Fibroblast of peridontal ligament (primary cell): ENCODE results near the gene CD47.

Source experiments
- DNase-seq: peaks from one replicate; pipeline ENCODE4 v3.0.0-alpha.2; 2010; ENCODE audit errors: extremely low read depth

The CD47 gene

GRCh38 chr3:108117241-108117775, 26.5 kb upstream of the CD47 start:
- DNase-seq = peak; percentile 6

GRCh38 chr3:108114423-108115065, 23.7 kb upstream of the CD47 start:
- no peak for DNase-seq

GRCh38 chr3:108113975-108114374, 23.1 kb upstream of the CD47 start:
- no peak for DNase-seq

DNA sequence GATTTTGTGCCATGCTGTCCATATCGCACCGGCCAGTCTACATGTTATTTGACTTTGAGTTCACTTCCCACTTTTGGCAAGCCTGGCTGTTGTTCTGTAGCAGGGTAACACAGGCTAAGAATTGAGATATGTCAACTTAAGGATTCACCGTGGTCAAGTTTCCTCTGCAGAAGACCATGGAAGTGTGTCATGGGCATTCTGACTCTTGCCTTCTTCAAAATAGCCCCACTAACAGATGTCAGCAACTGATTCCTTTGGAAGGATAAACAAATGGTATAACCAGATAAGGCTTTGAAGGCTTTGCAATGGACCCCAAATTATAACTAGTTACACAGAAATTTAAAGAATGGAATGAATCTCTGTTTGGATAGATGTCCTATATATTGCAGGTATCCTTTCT, 20.1 kb upstream of the CD47 start:
- no peak for DNase-seq

DNA sequence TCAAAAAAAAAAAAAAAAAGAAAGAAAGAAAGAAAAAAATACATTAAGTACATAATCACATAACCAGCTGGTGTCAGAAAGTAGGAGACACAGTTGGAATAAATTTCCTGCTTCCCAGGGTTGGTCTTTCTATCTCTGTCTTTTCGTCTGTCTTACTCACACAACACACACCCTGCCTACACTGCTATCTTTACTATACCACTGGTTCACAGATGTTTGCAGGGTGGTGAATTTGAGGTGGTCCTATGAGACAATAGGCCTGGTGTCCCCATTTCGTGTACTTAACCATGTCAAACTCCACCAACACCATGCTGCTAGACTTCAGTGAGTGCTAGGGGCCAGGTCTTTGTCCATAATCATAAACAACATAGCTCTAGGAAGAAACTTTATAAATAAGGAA, 17.6 kb upstream of the CD47 start:
- DNase-seq = no peak

DNA sequence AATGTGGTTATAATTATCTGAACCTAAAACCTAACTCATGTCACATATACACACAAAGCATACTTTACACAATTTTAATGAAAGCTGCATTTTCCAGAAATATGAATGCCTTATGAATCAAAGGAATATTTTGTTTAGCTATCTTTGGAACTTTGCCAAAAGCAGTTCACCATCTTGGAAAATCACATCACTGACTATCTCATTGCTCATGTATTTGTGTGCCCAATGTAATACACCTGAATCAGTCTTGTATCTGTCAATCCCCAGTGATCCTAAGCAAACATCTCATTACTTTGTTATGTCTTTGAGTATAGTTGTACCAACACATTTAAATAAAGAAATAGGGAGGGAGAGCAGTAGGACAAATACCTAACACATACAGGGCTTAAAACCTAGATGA, 15.6 kb upstream of the CD47 start:
- DNase-seq = peak; percentile 21

GRCh38 chr3:108106031-108106430, 15.2 kb upstream of the CD47 start:
- DNase-seq = peak; percentile 70

DNA sequence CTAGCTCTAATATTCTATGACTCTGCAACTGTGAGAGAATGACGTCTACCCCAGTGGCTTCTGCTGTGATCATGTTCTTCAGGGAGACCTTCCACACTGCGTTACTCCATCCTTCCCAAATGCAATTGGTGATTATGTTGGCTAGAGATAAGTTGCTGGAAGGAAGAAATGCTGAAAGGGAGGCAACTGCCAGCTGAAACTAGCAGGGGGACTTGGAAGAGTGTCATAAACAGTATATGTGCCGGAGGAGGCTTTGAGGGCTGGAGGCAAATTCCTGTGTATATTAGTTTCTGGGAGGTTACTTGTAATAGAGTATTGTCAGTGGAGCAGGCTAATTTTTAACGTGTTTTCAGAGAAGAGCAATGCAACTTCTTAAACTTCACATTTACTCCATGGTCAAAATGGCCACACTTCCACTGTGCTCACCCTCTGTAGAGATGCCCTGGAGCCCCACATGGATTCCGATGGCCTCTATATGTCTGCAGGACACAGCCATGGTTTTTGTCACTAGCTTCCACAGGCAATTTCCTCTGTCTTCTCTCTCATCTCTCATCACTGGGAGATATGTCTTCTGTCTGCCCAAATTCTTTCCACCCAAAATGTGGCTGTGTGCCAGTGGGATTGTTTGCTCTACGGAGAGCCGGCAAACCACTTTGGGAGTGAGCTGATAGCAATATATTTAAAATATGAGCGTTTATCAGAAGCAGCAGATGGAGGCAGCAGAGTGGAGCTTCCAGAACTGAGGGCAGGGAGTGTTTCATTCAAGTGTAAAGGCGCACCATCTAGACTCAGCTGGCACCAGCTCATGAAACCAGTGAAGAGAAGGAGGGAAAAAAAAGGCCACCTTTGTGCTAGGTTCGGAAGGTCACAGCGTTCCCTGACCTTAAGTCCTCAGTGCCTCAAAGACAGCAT, 13.3 kb upstream of the CD47 start:
- peak; percentile 56 for DNase-seq

DNA sequence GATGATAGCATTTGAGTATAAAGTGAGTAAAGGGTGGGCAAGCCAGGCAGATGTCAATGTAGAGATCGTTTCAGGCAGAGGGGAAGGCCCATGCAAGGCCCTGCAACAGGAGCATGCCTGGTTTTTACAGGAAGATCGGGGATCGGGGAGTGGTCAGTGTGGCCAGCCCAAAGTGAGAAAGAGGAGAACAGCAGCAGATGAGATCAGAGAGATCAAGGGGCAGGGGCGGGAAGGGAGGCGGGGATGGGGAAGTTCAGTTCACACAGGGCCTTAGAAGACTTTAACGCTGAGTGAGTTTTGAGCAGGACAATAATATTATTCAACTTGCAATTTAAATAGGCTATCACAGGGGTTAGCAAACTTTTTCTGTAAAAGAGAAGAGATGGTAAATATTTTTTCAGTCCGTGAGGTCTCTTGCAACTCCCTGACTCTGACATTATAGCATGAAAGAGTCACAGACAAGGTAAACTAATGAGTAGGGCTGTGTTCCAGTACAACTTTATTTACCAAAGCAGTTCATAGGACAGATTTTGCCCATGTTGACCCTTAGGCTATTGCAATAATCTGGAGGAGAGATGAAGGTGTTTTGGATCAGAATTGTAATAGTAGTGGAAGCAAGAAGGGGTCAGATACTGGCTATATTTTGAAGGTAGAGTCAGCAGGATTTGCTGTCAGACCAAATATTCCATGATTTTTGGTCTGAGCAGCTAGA, 12.4 kb upstream of the CD47 start:
- no peak for DNase-seq

GRCh38 chr3:108102420-108103039, 11.7 kb upstream of the CD47 start:
- DNase-seq = no peak

DNA sequence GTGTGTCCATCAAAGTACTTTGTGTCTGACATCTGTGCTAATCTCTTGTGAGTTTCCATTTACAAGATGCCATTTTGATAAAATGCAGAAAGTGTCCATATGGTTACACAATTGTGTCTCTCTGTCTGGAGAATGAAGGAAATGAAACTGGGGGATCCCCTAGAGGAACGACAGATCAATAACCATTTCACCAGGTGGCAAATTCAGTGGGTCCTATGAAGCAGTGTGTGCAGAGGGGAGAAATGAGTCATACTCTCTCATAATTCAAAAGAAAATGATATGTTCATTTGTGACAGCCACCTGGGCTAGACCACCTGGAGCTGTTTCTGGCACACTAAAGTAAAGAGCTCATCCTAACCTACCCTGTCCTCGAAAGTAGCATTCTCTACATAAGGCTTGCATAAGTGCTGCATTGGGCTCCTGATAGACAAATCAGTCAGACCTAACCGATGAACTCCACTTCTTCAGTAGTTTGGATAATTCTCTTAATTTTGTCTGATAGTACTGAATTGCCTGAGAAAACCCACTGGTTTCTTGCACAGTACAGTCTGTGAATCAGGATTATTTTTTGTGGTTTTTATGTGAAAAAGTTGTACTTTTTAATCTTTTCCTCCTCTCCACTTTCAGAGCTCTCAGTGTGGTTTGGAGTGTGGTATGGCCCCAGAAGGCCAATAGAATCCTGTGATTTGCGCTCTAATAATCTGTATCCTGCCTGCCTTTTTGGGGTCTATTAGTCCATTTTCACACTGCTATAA, 10.3 kb upstream of the CD47 start:
- no peak for DNase-seq

- DNase-seq = no peak
Observed at GRCh38 chr3:108099679-108100428, 9.0 kb upstream of the CD47 start.

DNA sequence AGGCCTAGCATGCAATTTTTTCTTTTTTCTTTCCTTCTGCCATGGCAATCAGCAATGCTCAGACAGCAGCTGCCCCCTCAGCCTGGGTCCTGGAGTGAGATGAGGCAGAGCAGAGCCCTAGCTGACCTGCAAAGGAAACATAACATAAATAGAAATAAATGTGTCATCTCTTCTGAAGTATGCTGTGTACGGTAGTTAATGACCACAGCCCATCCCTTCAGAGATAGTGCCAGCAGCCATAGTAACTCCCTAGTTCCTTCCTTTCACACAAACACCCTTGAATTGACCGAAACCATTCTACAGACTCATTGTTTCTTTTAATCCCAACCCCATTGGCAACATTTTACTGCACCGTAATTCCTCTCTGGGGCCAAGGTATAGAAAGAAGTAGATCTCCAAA, 8.4 kb upstream of the CD47 start:
- no peak for DNase-seq

- DNase-seq = no peak
Observed at GRCh38 chr3:108098003-108098370, 7.2 kb upstream of the CD47 start.

- DNase-seq = no peak
Observed at GRCh38 chr3:108097322-108098002, 6.6 kb upstream of the CD47 start.

- DNase-seq = no peak
Observed at GRCh38 chr3:108096532-108097321, 5.9 kb upstream of the CD47 start.

DNA sequence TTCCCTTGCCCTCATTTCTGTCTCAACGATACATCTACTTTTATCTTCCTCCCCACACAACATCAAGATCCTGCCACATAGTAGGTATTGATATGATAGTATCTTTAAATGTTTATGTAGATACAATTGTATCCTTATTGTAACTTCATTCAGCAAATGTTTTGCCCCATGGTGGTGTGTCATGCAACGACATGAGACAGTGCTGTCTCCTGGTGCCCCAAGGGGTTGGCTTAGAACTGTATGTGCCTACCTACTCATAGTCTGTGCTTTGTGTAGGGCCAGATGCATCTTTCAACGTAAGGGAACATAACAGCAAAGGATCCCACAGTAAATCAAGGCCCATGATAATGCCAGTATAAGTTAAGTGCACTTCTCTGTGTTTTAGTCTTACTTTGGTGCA, 2.8 kb upstream of the CD47 start:
- DNase-seq = no peak

- DNase-seq = no peak
Observed at GRCh38 chr3:108093021-108093420, 2.2 kb upstream of the CD47 start.

GRCh38 chr3:108092501-108092900, 1.7 kb upstream of the CD47 start:
- DNase-seq = no peak
